C1 segment of cervical spinal cord (tissue), 14 donors: ENCODE results near the gene SEC31B.

Experiments used
- DNase-seq, 14 donors: peaks; one replicate each; lab custom pipeline; 2025; lab: John Stamatoyannopoulos, UW

SEC31B gene

GRCh38 chr10:100496567-100496966 is 23.1 kb downstream of the SEC31B start:
- no peak for DNase-seq

- DNase-seq, result no peak
Observed at GRCh38 chr10:100490531-100490930, 29.1 kb downstream of the SEC31B start.

GRCh38 chr10:100489396-100489795 is 30.3 kb downstream of the SEC31B start:
- no peak for DNase-seq

DNA sequence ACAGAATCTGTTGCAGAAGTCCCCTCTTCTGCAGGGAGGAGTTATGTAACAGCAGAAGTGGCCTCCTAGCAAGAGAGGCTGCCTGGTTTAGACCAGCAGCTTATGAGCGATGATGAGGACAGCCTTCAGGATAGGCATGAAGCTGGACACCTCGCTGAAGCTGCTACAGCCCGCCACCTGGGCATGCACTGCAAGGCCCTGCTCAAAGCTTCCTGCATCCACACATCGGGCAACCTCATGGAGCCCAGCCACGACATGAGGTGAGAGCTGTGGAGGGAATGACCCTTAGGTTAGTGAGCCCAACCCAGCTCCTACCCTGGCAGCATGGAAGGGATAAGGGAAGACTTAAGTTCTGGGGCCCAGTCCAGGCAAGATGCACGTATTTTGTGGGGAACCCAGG is 32.1 kb downstream of the SEC31B start:
- DNase-seq, result no peak

- DNase-seq, result no peak
Observed at GRCh38 chr10:100485801-100486495, 33.7 kb downstream of the SEC31B start.

DNA sequence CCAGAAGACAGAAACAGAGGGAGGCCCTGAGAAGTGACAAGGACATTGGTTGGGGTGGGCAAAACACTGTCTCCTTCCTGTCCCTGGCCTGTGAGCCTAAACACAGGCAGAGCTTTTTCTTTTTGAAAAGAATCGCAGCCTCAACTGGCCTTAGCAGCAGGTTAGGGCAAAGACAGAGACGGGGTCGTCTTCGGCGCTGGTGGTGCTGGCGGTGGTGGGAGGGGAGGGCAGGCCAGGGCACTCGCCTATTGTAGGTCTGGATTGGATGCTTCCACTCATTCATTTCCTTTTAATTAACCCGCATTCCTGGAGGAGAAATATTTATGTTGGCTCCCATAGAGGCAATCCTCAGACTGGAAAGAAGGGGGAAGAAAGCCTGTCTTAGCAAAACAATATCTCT is 34.3 kb downstream of the SEC31B start:
- no peak for DNase-seq

DNA sequence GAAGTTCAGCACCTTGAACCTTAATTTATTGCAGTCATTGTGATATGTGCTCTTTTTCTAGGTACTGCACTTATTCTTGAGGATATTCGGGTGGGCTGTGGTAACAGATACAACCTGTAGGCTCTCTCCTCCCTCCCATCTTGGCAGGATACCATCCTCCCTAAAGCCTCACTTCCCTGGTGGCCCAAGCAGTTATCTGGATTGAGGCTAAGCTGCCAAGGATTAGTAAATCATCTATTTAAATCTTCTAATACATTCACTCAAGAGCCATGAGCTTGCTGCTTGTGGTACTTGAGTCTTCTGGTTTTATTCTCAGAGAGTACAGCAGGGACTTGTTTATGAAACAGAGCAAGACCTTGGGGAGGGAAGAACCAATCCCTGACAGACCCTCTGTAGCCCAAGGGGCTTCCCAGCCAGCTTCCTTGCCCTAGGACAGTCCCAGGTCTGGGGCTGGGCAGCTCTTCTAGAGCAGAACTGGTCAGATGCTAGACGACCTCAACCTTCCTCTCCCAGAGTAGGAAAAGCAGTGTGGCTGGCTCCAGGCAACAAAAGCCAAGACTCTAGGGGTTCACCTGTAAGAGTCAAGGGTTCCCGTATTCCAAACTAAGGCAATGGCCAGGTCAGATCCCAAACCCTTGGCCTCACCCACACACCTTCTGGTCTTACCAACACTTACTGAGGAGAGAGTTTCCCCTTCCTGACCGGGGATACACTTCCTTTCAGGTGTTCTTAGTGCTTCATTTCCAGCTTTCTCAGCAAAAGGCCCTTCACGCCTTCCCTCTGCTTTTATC is 35.6 kb downstream of the SEC31B start:
- DNase-seq, result no peak

GRCh38 chr10:100482834-100483185 is 36.9 kb downstream of the SEC31B start:
- DNase-seq, result no peak

DNA sequence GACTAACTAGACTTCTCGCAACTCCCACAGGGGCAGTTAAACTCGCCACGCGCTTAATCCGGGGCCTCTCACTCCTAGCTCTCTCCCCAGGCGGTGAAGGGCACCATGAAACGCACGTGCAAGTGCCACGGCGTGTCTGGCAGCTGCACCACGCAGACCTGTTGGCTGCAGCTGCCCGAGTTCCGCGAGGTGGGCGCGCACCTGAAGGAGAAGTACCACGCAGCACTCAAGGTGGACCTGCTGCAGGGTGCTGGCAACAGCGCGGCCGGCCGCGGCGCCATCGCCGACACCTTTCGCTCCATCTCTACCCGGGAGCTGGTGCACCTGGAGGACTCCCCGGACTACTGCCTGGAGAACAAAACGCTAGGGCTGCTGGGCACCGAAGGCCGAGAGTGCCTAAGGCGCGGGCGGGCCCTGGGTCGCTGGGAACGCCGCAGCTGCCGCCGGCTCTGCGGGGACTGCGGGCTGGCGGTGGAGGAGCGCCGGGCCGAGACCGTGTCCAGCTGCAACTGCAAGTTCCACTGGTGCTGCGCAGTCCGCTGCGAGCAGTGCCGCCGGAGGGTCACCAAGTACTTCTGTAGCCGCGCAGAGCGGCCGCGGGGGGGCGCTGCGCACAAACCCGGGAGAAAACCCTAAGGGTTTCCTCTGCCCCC is 37.4 kb downstream of the SEC31B start:
- DNase-seq, result peak in 12 of 14 donors; percentile 13 to 59 (median 34)

GRCh38 chr10:100481462-100482081 is 38.1 kb downstream of the SEC31B start:
- DNase-seq, result peak in 13 of 14 donors; percentile 15 to 77 (median 59)

DNA sequence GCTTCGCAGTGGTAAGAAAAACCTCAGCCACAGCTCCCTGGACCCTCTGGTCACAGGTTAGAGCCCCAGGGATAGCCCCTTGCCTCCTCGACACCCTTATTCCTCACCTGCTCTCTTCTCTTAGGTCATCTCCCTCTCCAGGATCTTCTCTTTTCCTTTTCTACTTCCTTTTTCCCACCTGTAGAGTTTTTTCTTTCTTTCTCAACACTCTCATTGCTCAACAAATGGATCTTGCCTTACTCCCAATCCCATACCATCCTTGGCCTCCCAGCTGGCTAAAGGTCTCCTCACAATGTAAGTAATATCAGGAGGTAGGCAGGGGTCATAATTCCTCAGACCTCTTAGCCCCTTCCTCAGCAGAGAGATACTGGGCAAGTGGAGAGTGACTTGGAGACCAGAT is 39.7 kb downstream of the SEC31B start:
- no peak for DNase-seq

GRCh38 chr10:100479037-100479436 is 40.6 kb downstream of the SEC31B start:
- no peak for DNase-seq

DNA sequence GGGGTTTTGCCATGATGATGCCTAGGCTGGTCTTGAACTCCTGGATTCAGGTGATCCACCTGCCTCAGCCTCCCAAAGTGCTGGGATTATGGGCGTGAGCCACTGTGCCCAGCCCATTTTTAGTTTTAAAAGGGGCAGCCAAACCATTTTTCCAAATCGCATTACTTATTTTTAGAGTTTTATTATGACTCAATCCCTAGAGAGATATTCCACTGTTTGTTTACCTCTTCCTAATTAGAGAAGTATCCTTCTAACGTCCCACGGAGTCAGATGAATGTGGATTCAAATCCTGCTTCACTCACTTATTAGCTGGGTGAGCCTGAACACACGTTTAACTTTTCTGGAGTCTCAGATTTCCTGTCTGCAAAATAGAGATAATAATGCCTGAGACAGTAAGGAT is 41.7 kb downstream of the SEC31B start:
- no peak for DNase-seq

- DNase-seq, result no peak
Observed at GRCh38 chr10:100470367-100470766, 49.3 kb downstream of the SEC31B start.

- no peak for DNase-seq
Observed at GRCh38 chr10:100469756-100470155, 49.9 kb downstream of the SEC31B start.

- DNase-seq, result no peak
Observed at GRCh38 chr10:100468978-100469377, 50.7 kb downstream of the SEC31B start.

- DNase-seq, result no peak
Observed at GRCh38 chr10:100468322-100468721, 51.3 kb downstream of the SEC31B start.

GRCh38 chr10:100462709-100463108 is 57.0 kb downstream of the SEC31B start, which contains the start of gene WNT8B:
Gene WNT8B, plus strand, starts transcription at chr10:100463009. Its CDS starts 160 bp downstream, at chr10:100463169.
- DNase-seq, result no peak

DNA sequence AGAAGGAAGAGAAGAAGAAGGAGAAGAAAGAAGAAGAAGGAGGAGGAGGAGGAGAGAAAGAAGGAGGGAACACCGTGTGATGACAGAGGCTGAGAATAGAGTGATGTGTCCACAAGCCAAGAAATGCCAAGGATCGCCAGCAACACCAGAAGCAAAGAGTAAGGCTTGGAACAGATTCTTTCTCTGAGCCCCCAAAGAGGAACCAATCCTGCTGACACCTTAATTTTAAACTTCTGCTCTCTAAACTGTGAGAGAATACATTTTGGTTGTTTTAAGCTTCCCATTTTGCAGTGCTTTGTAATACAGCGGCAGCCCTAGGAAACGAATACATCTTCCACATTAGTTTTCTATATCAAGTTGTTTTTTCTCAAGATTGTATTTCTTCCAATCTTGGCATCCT is 70.7 kb downstream of the SEC31B start:
- no peak for DNase-seq

DNA sequence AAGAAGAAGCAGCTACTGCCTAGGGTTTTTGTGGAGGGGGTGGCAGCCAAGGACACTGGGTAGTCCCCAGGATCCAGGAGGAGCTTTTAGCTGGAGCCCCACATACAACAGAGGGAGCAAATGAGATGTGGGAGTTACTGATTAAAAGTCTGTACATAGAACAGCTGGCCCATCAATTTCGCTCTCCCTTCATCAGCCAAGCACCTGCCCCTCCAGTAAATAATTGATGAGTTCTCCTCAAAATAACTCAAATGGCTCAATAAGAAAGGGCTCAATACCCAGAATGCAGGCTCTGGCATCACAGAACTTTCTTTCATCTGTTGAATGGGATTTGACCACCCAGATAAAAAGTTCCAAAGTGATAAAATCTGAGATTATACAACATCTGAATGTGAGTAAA is 72.0 kb downstream of the SEC31B start:
- no peak for DNase-seq

GRCh38 chr10:100446130-100446761 is 73.4 kb downstream of the SEC31B start:
- DNase-seq, result no peak

- DNase-seq, result no peak
Observed at GRCh38 chr10:100442548-100442947, 77.1 kb downstream of the SEC31B start.
